ENCODE data around the gene IL17REL.
"Not testable (repeated sequence)": the region's sequence is repeated elsewhere in the genome, so short reads cannot be mapped to it uniquely, and the experiment has no call there.

The IL17REL gene

GRCh38 chr22:49954991-49955580 is 57.5 kb downstream of the IL17REL start:
- FAIRE-seq = no peak

GRCh38 chr22:49954354-49954753 is 58.2 kb downstream of the IL17REL start:
- FAIRE-seq = no peak

- FAIRE-seq = no peak
Measured at GRCh38 chr22:49953680-49954344, 58.8 kb downstream of the IL17REL start.

- no peak for FAIRE-seq
Measured at GRCh38 chr22:49953027-49953679, 59.4 kb downstream of the IL17REL start.

GRCh38 chr22:49951986-49952896 is 60.3 kb downstream of the IL17REL start:
- FAIRE-seq = no peak

GRCh38 chr22:49951678-49951985 is 60.9 kb downstream of the IL17REL start:
- FAIRE-seq = no peak

GRCh38 chr22:49951000-49951677 is 61.4 kb downstream of the IL17REL start:
- no peak for FAIRE-seq

- FAIRE-seq = no peak
Measured at GRCh38 chr22:49950396-49950994, 62.1 kb downstream of the IL17REL start.

- FAIRE-seq = no peak
Measured at GRCh38 chr22:49949914-49950292, 62.7 kb downstream of the IL17REL start.

GRCh38 chr22:49948958-49949913 is 63.3 kb downstream of the IL17REL start:
- FAIRE-seq = no peak

GRCh38 chr22:49948116-49948957 is 64.2 kb downstream of the IL17REL start:
- no peak for FAIRE-seq

- FAIRE-seq = no peak
Measured at GRCh38 chr22:49947296-49947622, 65.3 kb downstream of the IL17REL start.

GRCh38 chr22:49946612-49947295 is 65.8 kb downstream of the IL17REL start:
- no peak for FAIRE-seq

GRCh38 chr22:49945042-49945794 is 67.3 kb downstream of the IL17REL start:
- FAIRE-seq = not testable (repeated sequence)
